H1 (cell line): ENCODE data around the gene MRPL27. TPM values are rescaled to one million over a fixed set of nuclear protein-coding genes. Genes with fewer than 3 reads are reported as not detected.

ENCODE experiments used
- CTCF ChIA-PET: fragments of 300-600 bp; sonication (Branson Sonifier 250); formaldehyde crosslinking; loops from one replicate; lab custom pipeline; 2021; ENCODE audit not compliant: partially characterized antibody; lab: Charles Lee
- POLR2A ChIA-PET: fragments of 300-600 bp; sonication (Branson Sonifier 250); formaldehyde crosslinking; loops from one replicate; lab custom pipeline; 2021; ENCODE audit warnings: inconsistent platforms; ENCODE audit not compliant: partially characterized antibody; lab: Charles Lee
- DNase-seq, 2 experiments: peaks; one replicate each; pipeline versions ENCODE4 v3.0.0 to v3.0.0-alpha.2; 2010 to 2022; ENCODE audit warnings: low spot score in 2 of 2, low read depth in 1 of 2, mixed read lengths in 1 of 2
- FAIRE-seq: peaks from 2 replicates; lab custom pipeline; 2011; peaks lifted over from hg19 to GRCh38; lab: Jason Lieb, UNC
- H2AFZ ChIP-seq: 2 replicates; pipeline ENCODE4 v1.8.1; 2012; ENCODE audit warnings: low read length, inconsistent platforms
- H2AK5ac ChIP-seq: 2 replicates; pipeline ENCODE4 v1.6.1; 2013; ENCODE audit warnings: low read depth, low read length
- H2BK120ac ChIP-seq: replicated peaks from 2 replicates; pipeline ENCODE3; 2013; ENCODE audit warnings: low read depth, low read length, inconsistent platforms
- H2BK12ac ChIP-seq: 2 replicates; pipeline ENCODE4 v1.6.1; 2013; ENCODE audit warnings: low read depth, low read length
- H2BK15ac ChIP-seq: 2 replicates; pipeline ENCODE4 v1.6.1; 2013; ENCODE audit warnings: low read length
- H2BK20ac ChIP-seq: 2 replicates; pipeline ENCODE4 v1.6.1; 2013; ENCODE audit warnings: low read length
- H2BK5ac ChIP-seq: 2 replicates; pipeline ENCODE4 v1.6.1; 2013; ENCODE audit warnings: low read depth, low read length
- H3K14ac ChIP-seq: 2 replicates; pipeline ENCODE4 v1.6.1; 2013; ENCODE audit warnings: inconsistent platforms; ENCODE audit not compliant: insufficient read length
- H3K18ac ChIP-seq: 2 replicates; pipeline ENCODE4 v1.6.1; 2013; ENCODE audit warnings: low read length; ENCODE audit errors: extremely low read depth
- H3K23ac ChIP-seq: 2 replicates; pipeline ENCODE4 v1.6.1; 2013; ENCODE audit warnings: inconsistent platforms; ENCODE audit not compliant: insufficient read length
- H3K23me2 ChIP-seq: 2 replicates; pipeline ENCODE4 v1.6.1; 2013; ENCODE audit warnings: low read depth, low read length
- H3K27ac ChIP-seq: 2 replicates; pipeline ENCODE4 v1.6.1; 2011; ENCODE audit warnings: low read depth, low read length, inconsistent platforms
- H3K27me3 ChIP-seq, 4 experiments: replicated peaks in 1 of 4; 1 replicate in 1 of 4; 2 replicates in 3 of 4; pipeline versions ENCODE4 v1.6.1 to v1.8.1; 2011 to 2013; ENCODE audit warnings: low read length in 3 of 4, mild to moderate bottlenecking in 3 of 4, inconsistent platforms in 2 of 4, mixed read lengths in 2 of 4, moderate library complexity in 1 of 4; ENCODE audit not compliant: control insufficient read depth in 3 of 4, insufficient read depth in 3 of 4; ENCODE audit errors: extremely low read depth in 1 of 4
- H3K36me3 ChIP-seq, 4 experiments: 2 replicates each; pipeline versions ENCODE4 v1.6.1 to v1.8.1; 2011 to 2013; ENCODE audit warnings: mild to moderate bottlenecking in 4 of 4, low read length in 3 of 4, moderate library complexity in 2 of 4, control low read depth in 1 of 4, inconsistent platforms in 1 of 4; ENCODE audit not compliant: insufficient read depth in 4 of 4, control insufficient read depth in 2 of 4
- H3K4ac ChIP-seq: replicated peaks from 2 replicates; pipeline ENCODE3; 2013; ENCODE audit warnings: low read length, low read depth, mixed read lengths, inconsistent platforms; ENCODE audit not compliant: insufficient read length
- H3K4me1 ChIP-seq, 4 experiments: replicated peaks in 1 of 4; 1 replicate in 1 of 4; 2 replicates in 3 of 4; pipeline versions ENCODE4 v1.6.1 to v1.8.1; 2011 to 2013; ENCODE audit warnings: low read length in 3 of 4, inconsistent platforms in 2 of 4, mixed read lengths in 1 of 4; ENCODE audit not compliant: insufficient read depth in 4 of 4, control insufficient read depth in 3 of 4
- H3K4me2 ChIP-seq, 2 experiments: 2 replicates each; pipeline versions ENCODE4 v1.6.1 to v1.8.1; 2011 to 2013; ENCODE audit warnings: low read depth in 2 of 2, low read length in 2 of 2, control low read depth in 1 of 2, inconsistent platforms in 1 of 2, mild to moderate bottlenecking in 1 of 2; ENCODE audit not compliant: insufficient read depth in 1 of 2
- H3K4me3 ChIP-seq, 4 experiments: fragments of 200-600, 300-600 bp in 1 of 4; sonication (generic), shearing (Covaris generic), sonication (Bioruptor Twin) in 1 of 4; 2 replicates each; pipeline versions ENCODE4 v1.5.1 to v1.8.1; 2011 to 2016; ENCODE audit warnings: low read length in 4 of 4, low read depth in 3 of 4, control low read depth in 2 of 4, inconsistent platforms in 2 of 4, mild to moderate bottlenecking in 2 of 4, mixed read lengths in 1 of 4, moderate library complexity in 1 of 4; ENCODE audit not compliant: insufficient read depth in 2 of 4; ENCODE audit errors: extremely low read depth in 1 of 4
- H3K56ac ChIP-seq: replicated peaks from 2 replicates; pipeline ENCODE3; 2013; ENCODE audit warnings: low read depth, mild to moderate bottlenecking, mixed read lengths, low read length, inconsistent platforms; ENCODE audit not compliant: insufficient read length
- H3K79me1 ChIP-seq: 2 replicates; pipeline ENCODE4 v1.6.1; 2013; ENCODE audit warnings: low read depth, low read length, control low read depth
- H3K79me2 ChIP-seq, 2 experiments: 2 replicates each; pipeline versions ENCODE4 v1.6.1 to v1.8.1; 2012 to 2013; ENCODE audit warnings: low read length in 2 of 2, mild to moderate bottlenecking in 2 of 2, inconsistent platforms in 1 of 2; ENCODE audit not compliant: insufficient read depth in 2 of 2, control insufficient read depth in 1 of 2
- H3K9ac ChIP-seq, 4 experiments: replicated peaks in 1 of 4; 1 replicate in 1 of 4; 2 replicates in 3 of 4; pipeline versions ENCODE4 v1.6.1 to v1.8.1; 2011 to 2013; ENCODE audit warnings: low read depth in 3 of 4, low read length in 3 of 4, control low read depth in 2 of 4, mild to moderate bottlenecking in 2 of 4, moderate library complexity in 2 of 4, inconsistent platforms in 1 of 4; ENCODE audit errors: extremely low read depth in 1 of 4
- H3K9me3 ChIP-seq, 2 experiments: 2 replicates each; pipeline versions ENCODE4 v1.6.1 to v1.8.1; 2012 to 2013; ENCODE audit warnings: mild to moderate bottlenecking in 2 of 2, moderate library complexity in 2 of 2, control low read depth in 1 of 2, inconsistent platforms in 1 of 2, low read depth in 1 of 2, low read length in 1 of 2, mixed read lengths in 1 of 2; ENCODE audit not compliant: insufficient read depth in 2 of 2
- H4K20me1 ChIP-seq, 2 experiments: replicated peaks in 1 of 2; 2 replicates each; pipeline versions ENCODE3 to v1.8.1; 2011 to 2013; ENCODE audit warnings: inconsistent platforms in 2 of 2, low read length in 2 of 2, mild to moderate bottlenecking in 1 of 2; ENCODE audit not compliant: insufficient read depth in 2 of 2, control insufficient read depth in 1 of 2
- H4K5ac ChIP-seq: 2 replicates; pipeline ENCODE4 v1.6.1; 2013; ENCODE audit warnings: low read length, low read depth, mixed read lengths, inconsistent platforms; ENCODE audit not compliant: insufficient read length
- H4K8ac ChIP-seq: 2 replicates; pipeline ENCODE4 v1.8.0; 2013; ENCODE audit warnings: mild to moderate bottlenecking, moderate library complexity, low read length, inconsistent platforms; ENCODE audit not compliant: insufficient read depth; ENCODE audit errors: extremely low read depth
- H4K91ac ChIP-seq: replicated peaks from 2 replicates; pipeline ENCODE3; 2013; ENCODE audit warnings: low read length, mixed read lengths, inconsistent platforms; ENCODE audit not compliant: insufficient read length
- BACH1 ChIP-seq: IDR thresholded peaks from 2 replicates; pipeline ENCODE4 v1.6.1; 2012; ENCODE audit warnings: low read length, improper control_type of control experiment
- CBX5 ChIP-seq: fragments of 300-800, 300-1000 bp; sonication (generic); IDR thresholded peaks from 2 replicates; pipeline ENCODE4 v1.7.1; 2016; ENCODE audit warnings: antibody characterized with exemption, low read length, low read depth
- GABPA ChIP-seq: IDR thresholded peaks from 2 replicates; pipeline ENCODE4 v1.6.1; 2011; ENCODE audit warnings: mild to moderate bottlenecking, low read length, moderate library complexity, borderline replicate concordance; ENCODE audit not compliant: insufficient read depth
- POLR2AphosphoS5 ChIP-seq: IDR thresholded peaks from 2 replicates; pipeline ENCODE4 v1.6.1; 2011; ENCODE audit warnings: low read depth, low read length
- SIN3A ChIP-seq, 2 experiments: IDR thresholded peaks in 1 of 2; conservative IDR thresholded peaks in 1 of 2; 2 replicates each; pipeline ENCODE4 v1.6.1; 2011 to 2012; ENCODE audit warnings: low read length in 2 of 2, improper control_type of control experiment in 1 of 2, low read depth in 1 of 2, mild to moderate bottlenecking in 1 of 2
- SP4 ChIP-seq: IDR thresholded peaks from 2 replicates; pipeline ENCODE4 v1.6.1; 2012; ENCODE audit warnings: low read length, inconsistent platforms
- SUZ12 ChIP-seq: fragments of 200-600 bp; sonication (generic); IDR thresholded peaks from 2 replicates; pipeline ENCODE4 v1.6.1; 2012; ENCODE audit warnings: mild to moderate bottlenecking, inconsistent platforms, low read length, moderate library complexity, mixed read lengths
- TCF12 ChIP-seq: IDR thresholded peaks from 2 replicates; pipeline ENCODE4 v1.6.1; 2011; ENCODE audit warnings: low read depth, mild to moderate bottlenecking, low read length
- WGBS, 2 experiments: shearing (Covaris generic) in 1 of 2; methylation state at CpG; one replicate each; pipeline versions ENCODE4 v1.1.6 to v1.1.7; 2013 to 2015; ENCODE audit warnings: low lambda C conversion rate in 2 of 2, mixed read lengths in 2 of 2, inconsistent platforms in 1 of 2, low coverage in 1 of 2, missing lambda C conversion rate in 1 of 2; ENCODE audit not compliant: insufficient replicate concordance in 2 of 2, insufficient coverage in 1 of 2, insufficient read length in 1 of 2; ENCODE audit errors: extremely low coverage in 1 of 2, missing lambda C conversion rate in 1 of 2; 5-methylcytosine and 5-hydroxymethylcytosine counted together
- polyA plus RNA-seq, 7 experiments: library from polyadenylated mRNA; depleted of rRNA in 3 of 7; stranded (reverse) in 5 of 7; unstranded in 2 of 7; fragments of >200 nt in 5 of 7; fragments of 200-250 nt in 2 of 7; gene quantifications; 1 replicate in 5 of 7; 2 replicates in 1 of 7; 4 replicates in 1 of 7; pipeline versions ENCODE4 v1.2.1 to v1.2.3, GENCODE V29; 2011 to 2013; ENCODE audit warnings: missing spikeins in 2 of 7, mixed read lengths in 2 of 7
- total RNA-seq: library from RNA; stranded (reverse); fragmentation: NEBNext Ultra II Directional; extraction: Animal tissue kit (Norgen Biotek cat#: 25700); gene quantifications from 2 replicates; pipeline ENCODE4 v1.2.1, GENCODE V29; 2021
- TF ChIP-seq, protein P1 (sequence below): IDR thresholded peaks from 2 replicates; pipeline ENCODE4 v1.6.1; 2011; ENCODE audit warnings: low read length, improper control_type of control experiment
- TF ChIP-seq, protein P2 (sequence below): IDR thresholded peaks from 2 replicates; pipeline ENCODE4 v1.6.1; 2011; ENCODE audit warnings: low read depth, mild to moderate bottlenecking, low read length; ENCODE audit not compliant: insufficient read depth
- TF ChIP-seq, protein P3 (sequence below): IDR thresholded peaks from 2 replicates; pipeline ENCODE4 v1.6.1; 2012; ENCODE audit warnings: inconsistent platforms

Gene MRPL27
- total and polyA plus RNA-seq, 2 of the 8 experiments (the other 6 are each of a cell fraction or from before 2014, with no cell fraction given) = 75.6 to 135 TPM

DNA sequence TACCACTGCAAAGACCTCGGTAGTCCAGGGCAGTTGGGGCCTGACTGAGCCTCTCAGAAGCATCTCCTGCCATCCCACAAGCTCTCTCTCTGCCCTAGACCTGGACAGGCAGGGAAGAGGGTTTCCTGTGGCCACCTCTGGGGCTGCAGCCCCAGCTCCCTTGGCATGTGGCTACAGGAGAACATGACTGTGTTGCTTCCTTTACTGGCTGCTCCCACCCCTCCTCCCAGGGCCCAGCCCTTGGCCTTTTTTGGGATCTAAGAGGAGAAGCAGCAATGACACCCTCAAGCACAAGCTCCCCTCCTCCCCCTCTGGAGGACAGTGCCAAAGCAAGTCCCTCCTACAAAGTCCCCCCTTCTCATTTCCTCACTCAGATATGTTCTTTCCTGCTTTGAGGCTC lies 5.6 kb downstream of the MRPL27 start:
- H4K5ac ChIP-seq = no peak overlapping the region
- H4K8ac ChIP-seq = no peak overlapping the region
- H2BK12ac ChIP-seq = no peak overlapping the region
- no peak overlapping the region for H3K14ac ChIP-seq
- FAIRE-seq (no peak), DNase-seq (no peak)
- no peak overlapping the region for H2BK120ac ChIP-seq
- H3K4me3 ChIP-seq = no peak overlapping the region
- H4K20me1 ChIP-seq = peaks cover 4 to 21% of the 10 kb centered on the region in 2 experiments
- H2BK5ac ChIP-seq = no peak overlapping the region
- no peak overlapping the region for H3K23ac ChIP-seq
- no peak overlapping the region for H2AFZ ChIP-seq
- no peaks in the 10 kb centered on the region; the same call in 1 of the 2 replicates for H3K79me1 ChIP-seq
- no peak overlapping the region for H3K27ac ChIP-seq
- H3K18ac ChIP-seq = no peak overlapping the region
- H3K4ac ChIP-seq = no peak overlapping the region
- no peak for TF ChIP-seq BACH1
- TF ChIP-seq, protein P1, sequence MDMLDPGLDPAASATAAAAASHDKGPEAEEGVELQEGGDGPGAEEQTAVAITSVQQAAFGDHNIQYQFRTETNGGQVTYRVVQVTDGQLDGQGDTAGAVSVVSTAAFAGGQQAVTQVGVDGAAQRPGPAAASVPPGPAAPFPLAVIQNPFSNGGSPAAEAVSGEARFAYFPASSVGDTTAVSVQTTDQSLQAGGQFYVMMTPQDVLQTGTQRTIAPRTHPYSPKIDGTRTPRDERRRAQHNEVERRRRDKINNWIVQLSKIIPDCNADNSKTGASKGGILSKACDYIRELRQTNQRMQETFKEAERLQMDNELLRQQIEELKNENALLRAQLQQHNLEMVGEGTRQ = no peak
- TF ChIP-seq, protein P2, sequence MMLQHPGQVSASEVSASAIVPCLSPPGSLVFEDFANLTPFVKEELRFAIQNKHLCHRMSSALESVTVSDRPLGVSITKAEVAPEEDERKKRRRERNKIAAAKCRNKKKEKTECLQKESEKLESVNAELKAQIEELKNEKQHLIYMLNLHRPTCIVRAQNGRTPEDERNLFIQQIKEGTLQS = no peak
- no peak for TF ChIP-seq CBX5
- no peak for TF ChIP-seq SP4
- no peak for TF ChIP-seq SIN3A (conservative IDR thresholded peaks at IDR 0.05 in 1 of 2, IDR thresholded peaks at IDR 0.05 in 1 of 2; ENCODE audit: low read depth in 1 of 2, low read length in 2 of 2)
- TF ChIP-seq TCF12 = no peak
- TF ChIP-seq, protein P3, sequence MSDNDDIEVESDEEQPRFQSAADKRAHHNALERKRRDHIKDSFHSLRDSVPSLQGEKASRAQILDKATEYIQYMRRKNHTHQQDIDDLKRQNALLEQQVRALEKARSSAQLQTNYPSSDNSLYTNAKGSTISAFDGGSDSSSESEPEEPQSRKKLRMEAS = no peak
- TF ChIP-seq POLR2AphosphoS5 = no peak
- TF ChIP-seq GABPA = no peak
- no peak for TF ChIP-seq SUZ12
- no peak overlapping the region for H3K56ac ChIP-seq
- ChIA-PET POLR2A (interaction anchor here (10.6 to 20.2 kb wide), 2 partner anchors 18 kb away, joined by 135 to 313 read pairs; partner anchors contain the start of genes EME1, LRRC59, MRPL27 and XYLT2), CTCF (interaction anchor here (1.0 to 3.1 kb wide), 2 partner anchors 13 to 30 kb away, joined by 4 to 20 read pairs; partner anchors contain the start of gene LRRC59)
- no peak overlapping the region for H2BK20ac ChIP-seq
- H3K9ac ChIP-seq = no peak overlapping the region
- WGBS, 2 experiments = 100% methylated on average over 1 of the region's 1 CpG; no CpG with 5 or more reads in 1 of the 2 experiments
- H4K91ac ChIP-seq = no peak overlapping the region
- no peaks in the 10 kb centered on the region for H3K27me3 ChIP-seq
- no peaks in the 10 kb centered on the region for H3K9me3 ChIP-seq
- no peak overlapping the region for H2AK5ac ChIP-seq
- H3K4me2 ChIP-seq = no peak overlapping the region
- no peak overlapping the region for H2BK15ac ChIP-seq
- peaks cover 0 to 29% (median 10%) of the 10 kb centered on the region in 4 experiments; a peak in 6 of 7 replicates for H3K4me1 ChIP-seq
- peaks cover 0 to 14% of the 10 kb centered on the region in 2 experiments; a peak in 2 of 4 replicates for H3K79me2 ChIP-seq
- H3K36me3 ChIP-seq = peaks cover 17 to 41% (median 27%) of the 10 kb centered on the region in 4 experiments; a peak in 7 of 8 replicates
- H3K23me2 ChIP-seq = 0 out of 2 replicates have a peak, but pooled peaks cover 1% of the 10 kb centered on the region
